HEK293T (cell line): ENCODE measurements around the gene SSR1.
"Not testable (repeated sequence)": the region's sequence is repeated elsewhere in the genome, so short reads cannot be mapped to it uniquely, and the experiment has no call there.

ENCODE experiments used
- ARNT ChIP-seq: fragments of 450-650 bp; IDR thresholded peaks from 2 replicates; pipeline ENCODE4 v1.6.1; 2017; ENCODE audit warnings: mild to moderate bottlenecking
- BHLHE40 ChIP-seq: fragments of 450-650 bp; IDR thresholded peaks from 2 replicates; pipeline ENCODE4 v1.6.1; 2016; ENCODE audit warnings: mild to moderate bottlenecking, moderate library complexity, borderline replicate concordance
- CTBP1 ChIP-seq: fragments of 450-650 bp; IDR thresholded peaks from 2 replicates; pipeline ENCODE4 v1.6.1; 2016; ENCODE audit warnings: borderline replicate concordance
- FOXM1 ChIP-seq: fragments of 450-650 bp; IDR thresholded peaks from 2 replicates; pipeline ENCODE4 v1.6.1; 2017; ENCODE audit warnings: mild to moderate bottlenecking, borderline replicate concordance
- HDGF ChIP-seq: fragments of 450-650 bp; IDR thresholded peaks from 2 replicates; pipeline ENCODE4 v1.6.1; 2017; ENCODE audit warnings: antibody characterized with exemption, borderline replicate concordance
- L3MBTL2 ChIP-seq: fragments of 450-650 bp; conservative IDR thresholded peaks from 2 replicates; pipeline ENCODE4 v1.6.1; 2016; ENCODE audit warnings: mild to moderate bottlenecking
- LEF1 ChIP-seq: fragments of 450-650 bp; IDR thresholded peaks from 2 replicates; pipeline ENCODE4 v1.6.1; 2017; ENCODE audit warnings: mild to moderate bottlenecking, borderline replicate concordance
- SP1 ChIP-seq: fragments of 450-650 bp; IDR thresholded peaks from 2 replicates; pipeline ENCODE4 v1.6.1; 2017
- SUZ12 ChIP-seq: fragments of 450-650 bp; IDR thresholded peaks from 2 replicates; pipeline ENCODE4 v1.6.1; 2016; ENCODE audit warnings: mild to moderate bottlenecking
- TARDBP ChIP-seq: fragments of 450-650 bp; IDR thresholded peaks from 2 replicates; pipeline ENCODE4 v1.6.1; 2016
- TF ChIP-seq, protein P1 (sequence below): fragments of 450-650 bp; IDR thresholded peaks from 2 replicates; pipeline ENCODE4 v1.6.1; 2016

DNA sequence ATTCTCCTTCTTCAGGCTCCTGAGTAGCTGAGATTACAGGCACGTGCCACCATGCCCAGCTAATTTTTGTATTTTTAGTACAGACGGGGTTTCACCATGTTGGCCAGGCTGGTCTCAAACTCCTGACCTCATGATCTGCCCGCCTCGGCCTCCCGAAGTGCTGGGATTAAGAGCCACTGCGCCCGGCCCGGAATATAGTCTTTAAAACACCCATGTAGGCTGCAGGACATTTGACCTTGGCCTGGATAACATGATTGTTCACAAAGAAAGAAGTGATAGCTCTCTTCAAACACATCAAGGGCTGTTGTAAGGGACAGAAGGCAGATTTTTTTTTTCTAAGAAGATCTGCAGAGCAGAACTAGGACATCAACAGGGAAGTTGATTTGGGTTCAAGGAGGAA, 38.5 kb downstream of the SSR1 start:
- TF ChIP-seq HDGF, BHLHE40, L3MBTL2, TARDBP, SUZ12, SP1, ARNT, LEF1, FOXM1, CTBP1: not testable (repeated sequence)
- TF ChIP-seq, protein P1, sequence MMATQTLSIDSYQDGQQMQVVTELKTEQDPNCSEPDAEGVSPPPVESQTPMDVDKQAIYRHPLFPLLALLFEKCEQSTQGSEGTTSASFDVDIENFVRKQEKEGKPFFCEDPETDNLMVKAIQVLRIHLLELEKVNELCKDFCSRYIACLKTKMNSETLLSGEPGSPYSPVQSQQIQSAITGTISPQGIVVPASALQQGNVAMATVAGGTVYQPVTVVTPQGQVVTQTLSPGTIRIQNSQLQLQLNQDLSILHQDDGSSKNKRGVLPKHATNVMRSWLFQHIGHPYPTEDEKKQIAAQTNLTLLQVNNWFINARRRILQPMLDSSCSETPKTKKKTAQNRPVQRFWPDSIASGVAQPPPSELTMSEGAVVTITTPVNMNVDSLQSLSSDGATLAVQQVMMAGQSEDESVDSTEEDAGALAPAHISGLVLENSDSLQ: not testable (repeated sequence)
